SK-N-MC (cell line): ENCODE results near the gene HS6ST1.

Experiments used
- EZH2 ChIP-seq: fragments of 200-600 bp; sonication (generic); IDR thresholded peaks from one replicate; pipeline ENCODE4 v1.6.1; 2017; ENCODE audit warnings: antibody characterized with exemption
- POLR2AphosphoS5 ChIP-seq: IDR thresholded peaks from 2 replicates; pipeline ENCODE4 v1.6.1; 2012; ENCODE audit warnings: mild to moderate bottlenecking, low read depth, low read length, borderline replicate concordance

DNA sequence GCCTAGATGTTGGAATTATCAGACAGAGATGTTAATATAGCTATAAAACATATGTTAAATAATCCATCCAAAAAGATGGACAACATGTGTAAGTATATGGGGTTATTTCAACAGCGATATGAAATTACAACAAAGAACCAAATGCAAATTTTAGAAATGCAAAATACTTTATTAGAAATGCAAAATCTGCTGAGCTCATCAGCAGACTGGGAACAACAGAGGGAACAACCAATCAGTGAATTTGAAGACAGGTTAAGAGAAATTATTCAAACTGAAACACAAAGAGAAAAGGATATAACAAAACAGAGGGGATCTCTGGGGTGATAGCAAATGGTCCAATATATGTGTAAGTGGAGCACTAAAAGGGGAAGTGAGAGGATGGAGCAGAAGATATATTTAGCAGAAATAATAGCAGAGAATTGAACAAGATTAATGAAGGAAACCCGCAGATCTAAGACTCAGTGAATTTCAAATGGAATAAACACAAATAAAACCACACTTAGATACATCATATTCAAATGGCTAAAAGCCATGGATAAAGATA is 13.5 kb upstream of the HS6ST1 start:
- TF ChIP-seq EZH2 (no peak), POLR2AphosphoS5 (no peak)
